ENCODE data around the gene HMGN2. TPM values are rescaled to one million over a fixed set of nuclear protein-coding genes. Genes with fewer than 3 reads are reported as not detected.

Gene HMGN2
- total RNA-seq, 1 experiment from 2014 or later = 414 TPM

DNA sequence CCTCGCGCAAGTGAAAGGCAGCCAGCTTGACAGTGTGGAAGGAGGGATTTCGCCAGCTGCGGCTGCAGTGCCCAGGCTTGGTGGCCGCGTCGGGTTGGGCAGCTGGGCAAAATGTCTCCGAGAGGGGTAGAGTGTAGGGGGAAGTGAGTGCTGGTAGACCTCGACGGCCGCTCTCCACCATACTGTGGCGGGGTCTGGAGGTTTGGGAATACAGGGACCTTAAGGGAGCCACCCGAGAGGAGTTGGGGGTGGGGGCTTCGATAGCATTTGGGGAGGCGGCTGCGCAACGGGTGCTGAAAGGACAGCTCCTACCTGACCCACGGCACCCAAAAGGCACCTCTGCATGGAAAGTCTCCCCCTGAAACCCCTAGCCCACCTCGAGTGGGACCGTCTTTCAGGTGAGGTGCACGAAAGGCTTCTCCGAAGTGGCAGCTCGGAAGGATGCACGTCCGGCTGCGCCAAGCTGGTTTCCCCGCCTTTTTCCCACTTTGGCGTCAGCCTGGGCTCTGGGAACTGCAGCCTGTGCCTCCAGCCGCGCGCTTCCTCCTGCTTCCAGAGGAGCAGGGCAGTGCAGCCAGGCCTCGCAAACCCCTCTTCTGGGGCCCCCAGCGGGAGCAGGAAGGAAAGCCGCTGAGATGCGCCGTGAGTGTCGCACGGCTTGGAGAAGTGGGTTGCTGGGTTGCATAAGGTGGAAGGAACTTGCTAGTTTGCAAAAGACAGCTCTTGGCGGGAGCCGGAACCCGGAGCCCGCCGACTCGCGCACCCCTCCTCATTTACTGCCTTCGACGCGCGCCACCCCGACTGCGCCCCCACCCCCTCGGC, 531 bp upstream of the HMGN2 start (continued):
- TF ChIP-seq, protein P1, sequence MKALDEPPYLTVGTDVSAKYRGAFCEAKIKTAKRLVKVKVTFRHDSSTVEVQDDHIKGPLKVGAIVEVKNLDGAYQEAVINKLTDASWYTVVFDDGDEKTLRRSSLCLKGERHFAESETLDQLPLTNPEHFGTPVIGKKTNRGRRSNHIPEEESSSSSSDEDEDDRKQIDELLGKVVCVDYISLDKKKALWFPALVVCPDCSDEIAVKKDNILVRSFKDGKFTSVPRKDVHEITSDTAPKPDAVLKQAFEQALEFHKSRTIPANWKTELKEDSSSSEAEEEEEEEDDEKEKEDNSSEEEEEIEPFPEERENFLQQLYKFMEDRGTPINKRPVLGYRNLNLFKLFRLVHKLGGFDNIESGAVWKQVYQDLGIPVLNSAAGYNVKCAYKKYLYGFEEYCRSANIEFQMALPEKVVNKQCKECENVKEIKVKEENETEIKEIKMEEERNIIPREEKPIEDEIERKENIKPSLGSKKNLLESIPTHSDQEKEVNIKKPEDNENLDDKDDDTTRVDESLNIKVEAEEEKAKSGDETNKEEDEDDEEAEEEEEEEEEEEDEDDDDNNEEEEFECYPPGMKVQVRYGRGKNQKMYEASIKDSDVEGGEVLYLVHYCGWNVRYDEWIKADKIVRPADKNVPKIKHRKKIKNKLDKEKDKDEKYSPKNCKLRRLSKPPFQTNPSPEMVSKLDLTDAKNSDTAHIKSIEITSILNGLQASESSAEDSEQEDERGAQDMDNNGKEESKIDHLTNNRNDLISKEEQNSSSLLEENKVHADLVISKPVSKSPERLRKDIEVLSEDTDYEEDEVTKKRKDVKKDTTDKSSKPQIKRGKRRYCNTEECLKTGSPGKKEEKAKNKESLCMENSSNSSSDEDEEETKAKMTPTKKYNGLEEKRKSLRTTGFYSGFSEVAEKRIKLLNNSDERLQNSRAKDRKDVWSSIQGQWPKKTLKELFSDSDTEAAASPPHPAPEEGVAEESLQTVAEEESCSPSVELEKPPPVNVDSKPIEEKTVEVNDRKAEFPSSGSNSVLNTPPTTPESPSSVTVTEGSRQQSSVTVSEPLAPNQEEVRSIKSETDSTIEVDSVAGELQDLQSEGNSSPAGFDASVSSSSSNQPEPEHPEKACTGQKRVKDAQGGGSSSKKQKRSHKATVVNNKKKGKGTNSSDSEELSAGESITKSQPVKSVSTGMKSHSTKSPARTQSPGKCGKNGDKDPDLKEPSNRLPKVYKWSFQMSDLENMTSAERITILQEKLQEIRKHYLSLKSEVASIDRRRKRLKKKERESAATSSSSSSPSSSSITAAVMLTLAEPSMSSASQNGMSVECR (CRISPR knock-in tag; IDR thresholded peaks at IDR 0.05; ENCODE audit: borderline replicate concordance) = peak; percentile 76
- TF ChIP-seq SMAD3 (CRISPR knock-in tag; IDR thresholded peaks at IDR 0.05; ENCODE audit: borderline replicate concordance) (peak; percentile 33; the same call in 1 of the 2 replicates), ZNF423 (CRISPR knock-in tag; IDR thresholded peaks at IDR 0.05) (no peak), GTF2I (CRISPR knock-in tag; conservative IDR thresholded peaks at IDR 0.05) (0 out of 2 replicates have a peak, but pooled peaks have one; percentile 29), ESRRA (CRISPR knock-in tag; IDR thresholded peaks at IDR 0.05; ENCODE audit: borderline replicate concordance) (peak; percentile 74; the same call in 1 of the 2 replicates), MYBL2 (CRISPR knock-in tag; IDR thresholded peaks at IDR 0.05) (no peak), SP1 (CRISPR knock-in tag; conservative IDR thresholded peaks at IDR 0.05) (0 out of 2 replicates have a peak, but pooled peaks have one; percentile 32), ATF1 (CRISPR knock-in tag; IDR thresholded peaks at IDR 0.05) (0 out of 2 replicates have a peak, but pooled peaks have one; percentile 81), KAT7 (CRISPR knock-in tag; IDR thresholded peaks at IDR 0.05; ENCODE audit: borderline replicate concordance) (0 out of 2 replicates have a peak, but pooled peaks have one; percentile 11)
- TF ChIP-seq, protein P2, sequence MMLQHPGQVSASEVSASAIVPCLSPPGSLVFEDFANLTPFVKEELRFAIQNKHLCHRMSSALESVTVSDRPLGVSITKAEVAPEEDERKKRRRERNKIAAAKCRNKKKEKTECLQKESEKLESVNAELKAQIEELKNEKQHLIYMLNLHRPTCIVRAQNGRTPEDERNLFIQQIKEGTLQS (CRISPR knock-in tag; conservative IDR thresholded peaks at IDR 0.05) = no peak
- TF ChIP-seq, protein P3, sequence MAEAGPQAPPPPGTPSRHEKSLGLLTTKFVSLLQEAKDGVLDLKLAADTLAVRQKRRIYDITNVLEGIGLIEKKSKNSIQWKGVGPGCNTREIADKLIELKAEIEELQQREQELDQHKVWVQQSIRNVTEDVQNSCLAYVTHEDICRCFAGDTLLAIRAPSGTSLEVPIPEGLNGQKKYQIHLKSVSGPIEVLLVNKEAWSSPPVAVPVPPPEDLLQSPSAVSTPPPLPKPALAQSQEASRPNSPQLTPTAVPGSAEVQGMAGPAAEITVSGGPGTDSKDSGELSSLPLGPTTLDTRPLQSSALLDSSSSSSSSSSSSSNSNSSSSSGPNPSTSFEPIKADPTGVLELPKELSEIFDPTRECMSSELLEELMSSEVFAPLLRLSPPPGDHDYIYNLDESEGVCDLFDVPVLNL (CRISPR knock-in tag; IDR thresholded peaks at IDR 0.05; ENCODE audit: borderline replicate concordance, low read depth) = no peak; the same call in 1 of the 2 replicates
- TF ChIP-seq, protein P4, sequence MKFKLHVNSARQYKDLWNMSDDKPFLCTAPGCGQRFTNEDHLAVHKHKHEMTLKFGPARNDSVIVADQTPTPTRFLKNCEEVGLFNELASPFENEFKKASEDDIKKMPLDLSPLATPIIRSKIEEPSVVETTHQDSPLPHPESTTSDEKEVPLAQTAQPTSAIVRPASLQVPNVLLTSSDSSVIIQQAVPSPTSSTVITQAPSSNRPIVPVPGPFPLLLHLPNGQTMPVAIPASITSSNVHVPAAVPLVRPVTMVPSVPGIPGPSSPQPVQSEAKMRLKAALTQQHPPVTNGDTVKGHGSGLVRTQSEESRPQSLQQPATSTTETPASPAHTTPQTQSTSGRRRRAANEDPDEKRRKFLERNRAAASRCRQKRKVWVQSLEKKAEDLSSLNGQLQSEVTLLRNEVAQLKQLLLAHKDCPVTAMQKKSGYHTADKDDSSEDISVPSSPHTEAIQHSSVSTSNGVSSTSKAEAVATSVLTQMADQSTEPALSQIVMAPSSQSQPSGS (CRISPR knock-in tag; IDR thresholded peaks at IDR 0.05; ENCODE audit: borderline replicate concordance, low read depth) = no peak
- TF ChIP-seq, protein P5, sequence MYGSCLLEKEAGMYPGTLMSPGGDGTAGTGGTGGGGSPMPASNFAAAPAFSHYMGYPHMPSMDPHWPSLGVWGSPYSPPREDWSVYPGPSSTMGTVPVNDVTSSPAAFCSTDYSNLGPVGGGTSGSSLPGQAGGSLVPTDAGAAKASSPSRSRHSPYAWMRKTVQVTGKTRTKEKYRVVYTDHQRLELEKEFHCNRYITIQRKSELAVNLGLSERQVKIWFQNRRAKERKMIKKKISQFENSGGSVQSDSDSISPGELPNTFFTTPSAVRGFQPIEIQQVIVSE (CRISPR knock-in tag; IDR thresholded peaks at IDR 0.05; ENCODE audit: borderline replicate concordance) = no peak
- TF ChIP-seq, protein P6, sequence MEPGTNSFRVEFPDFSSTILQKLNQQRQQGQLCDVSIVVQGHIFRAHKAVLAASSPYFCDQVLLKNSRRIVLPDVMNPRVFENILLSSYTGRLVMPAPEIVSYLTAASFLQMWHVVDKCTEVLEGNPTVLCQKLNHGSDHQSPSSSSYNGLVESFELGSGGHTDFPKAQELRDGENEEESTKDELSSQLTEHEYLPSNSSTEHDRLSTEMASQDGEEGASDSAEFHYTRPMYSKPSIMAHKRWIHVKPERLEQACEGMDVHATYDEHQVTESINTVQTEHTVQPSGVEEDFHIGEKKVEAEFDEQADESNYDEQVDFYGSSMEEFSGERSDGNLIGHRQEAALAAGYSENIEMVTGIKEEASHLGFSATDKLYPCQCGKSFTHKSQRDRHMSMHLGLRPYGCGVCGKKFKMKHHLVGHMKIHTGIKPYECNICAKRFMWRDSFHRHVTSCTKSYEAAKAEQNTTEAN (CRISPR knock-in tag; IDR thresholded peaks at IDR 0.05) = no peak
- TF ChIP-seq, protein P7, sequence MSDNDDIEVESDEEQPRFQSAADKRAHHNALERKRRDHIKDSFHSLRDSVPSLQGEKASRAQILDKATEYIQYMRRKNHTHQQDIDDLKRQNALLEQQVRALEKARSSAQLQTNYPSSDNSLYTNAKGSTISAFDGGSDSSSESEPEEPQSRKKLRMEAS (CRISPR knock-in tag; IDR thresholded peaks at IDR 0.05) = peak; percentile 68

All from WTC11 (cell line).